ENCODE data around the gene GABBR1. TPM values are rescaled to one million over a fixed set of nuclear protein-coding genes. Genes with fewer than 3 reads are reported as not detected.

The GABBR1 gene
- polyA plus RNA-seq, 1 donor from 2014 or later, result 108 TPM

GRCh38 chr6:29671026-29671425 lies 38.0 kb upstream of the GABBR1 start:
- Histone ChIP-seq H3K9me2 (ENCODE audit: insufficient read depth, low read length) (no peaks in the 10 kb centered on the region), H3F3A (ENCODE audit: insufficient read depth, low read length, poor library complexity, severe bottlenecking) (no peaks in the 10 kb centered on the region), H3K9ac (ENCODE audit: low read length) (no peak overlapping the region), H3K27me3 (ENCODE audit: insufficient read depth, low read depth, low read length) (no peaks in the 10 kb centered on the region), H3K79me2 (replicated peaks; ENCODE audit: insufficient read depth, low read length) (no peaks in the 10 kb centered on the region), H2AFZ (ENCODE audit: low read depth, low read length) (no peak overlapping the region), H4K20me1 (ENCODE audit: insufficient read depth) (no peaks in the 10 kb centered on the region), H3K36me3 (ENCODE audit: insufficient read depth, low read length) (no peaks in the 10 kb centered on the region), H3K9me3 (ENCODE audit: low read length) (no peaks in the 10 kb centered on the region), H3K27ac (ENCODE audit: low read length) (no peak overlapping the region), H3K4me2 (ENCODE audit: low read length) (no peak overlapping the region), H3K4me3 (ENCODE audit: low read length) (no peak overlapping the region)
- no peak for TF ChIP-seq RAD21 (conservative IDR thresholded peaks at IDR 0.05)
- TF ChIP-seq EZH2 (IDR thresholded peaks at IDR 0.05; ENCODE audit: borderline replicate concordance, insufficient read depth, low read length, poor library complexity, severe bottlenecking), result no peak

- H3K36me3 ChIP-seq (ENCODE audit: insufficient read depth, low read length), result no peaks in the 10 kb centered on the region
- no peak overlapping the region for H3K9ac ChIP-seq (ENCODE audit: low read length)
- no peak overlapping the region for H3K4me2 ChIP-seq (ENCODE audit: low read length)
- no peak overlapping the region for H2AFZ ChIP-seq (ENCODE audit: low read depth, low read length)
- no peaks in the 10 kb centered on the region for H3K9me3 ChIP-seq (ENCODE audit: low read length)
- TF ChIP-seq SMC3 (conservative IDR thresholded peaks at IDR 0.05; ENCODE audit: poor library complexity), result no peak
- TF ChIP-seq REST (IDR thresholded peaks at IDR 0.05; ENCODE audit: borderline replicate concordance), result no peak
- TF ChIP-seq EP300 (conservative IDR thresholded peaks at IDR 0.05; ENCODE audit: poor library complexity, severe bottlenecking), result no peak
- TF ChIP-seq TAF1 (IDR thresholded peaks at IDR 0.05; ENCODE audit: low read depth), result no peak
- TF ChIP-seq MXI1 (conservative IDR thresholded peaks at IDR 0.05; ENCODE audit: poor library complexity, severe bottlenecking), result no peak
- TF ChIP-seq RAD21 (conservative IDR thresholded peaks at IDR 0.05), result no peak
- TF ChIP-seq CTCF (IDR thresholded peaks at IDR 0.05; ENCODE audit: poor library complexity, severe bottlenecking), result no peak
- TF ChIP-seq EZH2 (IDR thresholded peaks at IDR 0.05; ENCODE audit: borderline replicate concordance, insufficient read depth, low read length, poor library complexity, severe bottlenecking), result no peak
- TF ChIP-seq POLR2AphosphoS5 (IDR thresholded peaks at IDR 0.05), result no peak
- no peak overlapping the region for H3K27ac ChIP-seq (ENCODE audit: low read length)
- no peak overlapping the region for H3K4me3 ChIP-seq (ENCODE audit: low read length)
- H3K79me2 ChIP-seq (replicated peaks; ENCODE audit: insufficient read depth, low read length), result no peaks in the 10 kb centered on the region
- no peaks in the 10 kb centered on the region for H3K27me3 ChIP-seq (ENCODE audit: insufficient read depth, low read depth, low read length)
- no peaks in the 10 kb centered on the region for H3F3A ChIP-seq (ENCODE audit: insufficient read depth, low read length, poor library complexity, severe bottlenecking)
- H4K20me1 ChIP-seq (ENCODE audit: insufficient read depth), result no peaks in the 10 kb centered on the region
- H3K9me2 ChIP-seq (ENCODE audit: insufficient read depth, low read length), result no peaks in the 10 kb centered on the region
Measured at GRCh38 chr6:29667158-29667557, 34.2 kb upstream of the GABBR1 start.

- no peak overlapping the region for H3K9ac ChIP-seq (ENCODE audit: low read length)
- no peaks in the 10 kb centered on the region for H3F3A ChIP-seq (ENCODE audit: insufficient read depth, low read length, poor library complexity, severe bottlenecking)
- H3K4me2 ChIP-seq (ENCODE audit: low read length), result no peak overlapping the region
- H3K36me3 ChIP-seq (ENCODE audit: insufficient read depth, low read length), result no peaks in the 10 kb centered on the region
- no peaks in the 10 kb centered on the region for H3K9me2 ChIP-seq (ENCODE audit: insufficient read depth, low read length)
- H4K20me1 ChIP-seq (ENCODE audit: insufficient read depth), result no peaks in the 10 kb centered on the region
- H2AFZ ChIP-seq (ENCODE audit: low read depth, low read length), result no peak overlapping the region
- H3K27me3 ChIP-seq (ENCODE audit: insufficient read depth, low read depth, low read length), result no peaks in the 10 kb centered on the region
- no peak overlapping the region for H3K4me3 ChIP-seq (ENCODE audit: low read length)
- no peak overlapping the region for H3K27ac ChIP-seq (ENCODE audit: low read length)
- no peaks in the 10 kb centered on the region for H3K9me3 ChIP-seq (ENCODE audit: low read length)
- H3K79me2 ChIP-seq (replicated peaks; ENCODE audit: insufficient read depth, low read length), result no peaks in the 10 kb centered on the region
- TF ChIP-seq EP300 (conservative IDR thresholded peaks at IDR 0.05; ENCODE audit: poor library complexity, severe bottlenecking) (no peak), CTCF (IDR thresholded peaks at IDR 0.05; ENCODE audit: poor library complexity, severe bottlenecking) (no peak), TAF1 (IDR thresholded peaks at IDR 0.05; ENCODE audit: low read depth) (no peak), REST (IDR thresholded peaks at IDR 0.05; ENCODE audit: borderline replicate concordance) (no peak), RAD21 (conservative IDR thresholded peaks at IDR 0.05) (no peak), POLR2AphosphoS5 (IDR thresholded peaks at IDR 0.05) (no peak), SMC3 (conservative IDR thresholded peaks at IDR 0.05; ENCODE audit: poor library complexity) (no peak), EZH2 (IDR thresholded peaks at IDR 0.05; ENCODE audit: borderline replicate concordance, insufficient read depth, low read length, poor library complexity, severe bottlenecking) (no peak), MXI1 (conservative IDR thresholded peaks at IDR 0.05; ENCODE audit: poor library complexity, severe bottlenecking) (no peak)
Measured at GRCh38 chr6:29666826-29667130, 33.8 kb upstream of the GABBR1 start.
